Stimulated activated CD8-positive, alpha-beta memory T cell treated with anti-CD3 and anti-CD28 coated beads, Interleukin-15, amount 100 ng/mL, for 1 hour (primary cell): ENCODE measurements around the gene DNMT3A.
"Not testable (repeated sequence)": the region's sequence is repeated elsewhere in the genome, so short reads cannot be mapped to it uniquely, and the experiment has no call there.

Source experiments
- DNase-seq: peaks from one replicate; pipeline ENCODE4 v3.0.0-alpha.2; 2020; ENCODE audit warnings: low read depth

DNMT3A gene

DNA sequence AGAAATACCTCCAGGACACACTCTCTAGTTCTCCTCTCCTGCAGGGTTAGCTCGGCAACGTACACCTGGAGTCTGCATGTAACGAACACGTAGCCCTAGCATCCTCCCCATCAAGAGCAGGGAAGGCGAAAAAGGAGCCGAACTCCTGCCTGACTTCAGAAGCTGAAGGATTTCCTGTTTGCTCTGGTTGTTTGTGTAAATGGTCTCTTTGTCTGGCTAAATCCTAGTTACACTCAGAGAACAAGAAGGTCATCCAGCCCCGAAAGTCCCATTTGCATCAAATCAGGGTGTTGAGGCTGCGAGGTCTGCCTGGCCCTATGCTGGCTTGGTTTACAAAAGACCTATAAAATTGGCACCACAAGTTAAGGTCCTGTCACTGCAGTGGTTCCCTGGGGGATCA is 107.0 kb downstream of the DNMT3A start:
- DNase-seq, result no peak

- no peak for DNase-seq
Observed at GRCh38 chr2:25233916-25234605, 107.7 kb downstream of the DNMT3A start.

DNA sequence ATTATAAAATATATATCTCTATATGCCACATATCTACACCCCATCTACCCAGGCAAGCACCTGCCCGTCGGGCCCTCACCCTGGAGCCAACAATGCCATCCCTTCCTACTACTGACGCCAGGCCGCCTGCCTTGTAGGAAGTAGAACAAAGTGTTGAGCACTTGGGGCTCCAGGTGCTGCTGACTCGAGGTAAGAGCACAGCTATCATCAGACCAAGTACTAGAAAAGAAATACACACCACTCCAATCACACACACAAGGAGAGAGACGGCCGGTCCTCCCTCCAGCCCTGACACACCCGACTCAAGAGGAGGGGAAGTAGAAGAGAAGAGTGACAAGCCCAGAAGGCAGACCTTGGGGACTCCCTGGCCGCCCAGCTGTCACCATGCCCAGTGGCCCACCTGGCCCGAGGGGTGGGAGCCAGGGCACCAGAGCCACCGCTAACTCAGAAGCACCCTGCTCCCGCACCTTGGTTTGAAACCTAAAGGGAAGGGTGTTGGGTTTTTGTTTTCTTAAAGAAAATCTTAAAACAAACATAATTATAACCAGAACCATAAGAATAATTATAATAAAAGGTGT is 109.4 kb downstream of the DNMT3A start:
- no peak for DNase-seq

GRCh38 chr2:25230948-25231311 is 110.8 kb downstream of the DNMT3A start:
- no peak for DNase-seq

GRCh38 chr2:25230198-25230947 is 111.4 kb downstream of the DNMT3A start:
- no peak for DNase-seq

GRCh38 chr2:25229279-25230197 is 112.2 kb downstream of the DNMT3A start:
- no peak for DNase-seq

GRCh38 chr2:25228848-25229278 is 112.9 kb downstream of the DNMT3A start:
- DNase-seq, result no peak

DNA sequence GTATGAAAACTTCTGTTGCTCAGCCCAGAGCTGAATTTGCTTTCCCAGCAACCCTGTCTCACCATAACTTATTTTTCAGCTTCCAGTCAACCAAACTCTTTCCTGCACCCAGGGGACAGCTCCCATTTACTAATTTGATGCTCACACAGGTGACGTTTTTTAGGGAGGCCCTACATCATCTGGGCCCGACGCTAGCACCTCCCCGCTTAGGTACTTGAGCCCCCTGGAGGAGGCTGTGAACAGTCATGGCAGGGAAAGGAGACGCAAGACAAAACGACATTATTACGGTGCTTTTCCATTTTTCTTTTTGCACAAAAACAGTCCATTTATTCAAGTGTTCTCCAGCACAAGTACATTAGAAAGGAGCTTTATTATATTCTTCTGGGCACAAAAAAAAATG is 114.1 kb downstream of the DNMT3A start:
- DNase-seq, result no peak

DNA sequence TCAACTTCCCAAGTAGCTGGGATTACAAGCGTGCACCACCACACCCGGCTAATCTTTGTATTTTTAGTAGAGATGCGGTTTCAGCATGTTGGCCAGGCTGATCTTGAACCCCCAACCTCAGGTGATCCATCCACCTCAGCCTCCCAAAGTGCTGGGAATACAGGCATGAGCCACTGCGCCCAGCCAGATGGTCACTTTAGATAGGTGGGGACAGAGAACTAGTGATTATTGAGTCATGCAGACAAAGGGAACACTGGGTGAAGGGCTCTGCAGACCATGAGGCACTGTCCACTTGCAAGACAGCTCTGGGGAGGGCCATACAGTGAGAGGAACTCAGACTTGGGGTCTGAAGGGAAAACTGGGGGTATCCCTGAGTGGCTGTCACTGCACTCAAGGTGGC is 114.9 kb downstream of the DNMT3A start:
- no peak for DNase-seq

DNA sequence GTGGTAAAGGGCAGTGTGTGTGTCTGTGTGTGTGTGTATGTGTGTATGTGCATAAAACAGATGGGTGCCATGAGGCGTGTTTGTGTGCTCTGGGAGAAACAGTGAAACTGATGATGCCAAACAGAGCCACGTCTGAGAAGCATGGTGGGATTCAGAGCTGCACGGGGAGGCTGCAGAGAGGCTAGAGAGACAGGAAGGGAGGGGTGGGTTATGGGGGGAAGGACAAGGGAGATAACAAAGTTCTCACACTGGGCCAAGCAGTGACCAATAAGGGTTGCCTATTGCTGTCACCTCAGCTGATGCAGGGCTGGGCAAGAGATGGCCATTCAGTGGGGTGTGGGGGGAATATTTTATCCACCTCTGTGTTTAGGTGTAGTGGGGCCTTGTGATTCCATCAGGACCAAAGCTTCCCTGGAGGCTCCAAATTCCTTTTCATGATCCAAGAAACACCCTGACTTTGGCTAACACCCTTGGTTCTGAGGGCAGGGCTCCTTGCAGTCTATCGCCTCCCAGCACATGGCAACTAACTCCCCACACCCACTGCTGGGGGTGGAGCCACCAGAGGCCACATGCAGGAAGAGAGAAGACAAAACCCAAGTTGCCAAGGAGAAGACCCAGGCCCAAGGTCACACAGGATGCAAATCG is 119.1 kb downstream of the DNMT3A start:
- no peak for DNase-seq

DNA sequence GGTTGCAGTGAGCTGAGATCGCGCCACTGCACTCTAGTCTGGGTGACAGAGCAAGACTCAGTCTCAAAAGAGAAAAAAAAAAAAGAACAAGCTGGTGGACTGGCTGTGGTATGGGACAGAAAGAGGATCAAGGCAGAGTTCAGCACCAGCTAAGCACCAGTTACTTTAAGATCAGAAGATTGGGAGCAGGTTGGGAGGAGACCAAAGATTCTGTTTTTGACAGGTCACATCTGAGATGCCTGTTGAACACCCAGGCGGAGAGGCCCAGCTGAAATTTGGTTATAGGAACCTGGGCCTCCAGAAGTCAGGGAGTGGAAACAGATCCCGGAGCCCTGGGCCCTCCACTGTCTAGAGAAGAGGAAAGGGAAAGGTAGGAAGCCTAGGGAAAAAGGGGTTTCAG is 120.1 kb downstream of the DNMT3A start:
- no peak for DNase-seq

GRCh38 chr2:25220313-25220712 is 121.4 kb downstream of the DNMT3A start:
- no peak for DNase-seq

GRCh38 chr2:25219621-25220020 is 122.1 kb downstream of the DNMT3A start:
- no peak for DNase-seq

DNA sequence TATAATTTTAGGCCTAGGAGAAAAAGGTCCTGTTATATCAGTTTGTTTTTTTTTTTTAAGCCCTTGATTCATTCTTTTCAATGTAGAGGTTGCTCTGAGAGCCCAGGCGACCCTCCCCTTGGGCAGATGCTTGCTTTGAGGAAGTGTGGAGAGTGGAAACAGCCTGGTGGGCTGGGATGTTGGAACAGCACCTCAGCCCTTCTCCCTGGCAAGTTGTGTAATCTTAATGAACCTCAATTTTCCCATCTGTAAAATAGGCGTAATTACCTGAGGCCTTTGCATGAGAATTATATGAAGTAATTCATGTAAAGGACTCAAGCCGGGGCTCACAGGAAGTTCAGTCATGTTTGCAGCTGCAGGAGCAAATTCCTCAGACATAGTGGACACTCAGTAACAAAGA is 123.6 kb downstream of the DNMT3A start:
- DNase-seq, result no peak

- peak; percentile 55 for DNase-seq
Observed at GRCh38 chr2:25215948-25216679, 125.6 kb downstream of the DNMT3A start.

GRCh38 chr2:25215232-25215631 is 126.5 kb downstream of the DNMT3A start:
- DNase-seq, result no peak

GRCh38 chr2:25213229-25213628 is 128.5 kb downstream of the DNMT3A start:
- DNase-seq, result no peak

DNA sequence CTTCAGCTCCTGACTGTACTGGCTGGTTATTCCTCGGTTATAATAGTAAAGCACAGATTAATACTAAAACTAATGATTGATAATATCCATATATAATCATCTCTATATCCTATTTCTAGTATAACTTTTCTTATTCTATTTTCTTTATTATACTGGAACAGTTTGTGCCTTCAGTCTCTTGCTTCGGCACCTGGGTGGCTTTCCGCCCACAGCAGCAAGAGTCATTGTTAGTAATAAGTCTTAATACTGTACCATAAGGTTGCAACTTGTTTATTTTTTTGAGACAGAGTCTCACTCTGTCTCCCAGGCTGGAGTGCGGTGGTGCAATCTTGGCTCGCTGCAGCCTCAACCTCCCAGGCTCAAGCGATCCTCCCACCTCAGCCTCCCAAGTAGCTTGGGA is 130.8 kb downstream of the DNMT3A start:
- not testable (repeated sequence) for DNase-seq

- DNase-seq, result no peak
Observed at GRCh38 chr2:25207078-25207545, 134.6 kb downstream of the DNMT3A start.

DNA sequence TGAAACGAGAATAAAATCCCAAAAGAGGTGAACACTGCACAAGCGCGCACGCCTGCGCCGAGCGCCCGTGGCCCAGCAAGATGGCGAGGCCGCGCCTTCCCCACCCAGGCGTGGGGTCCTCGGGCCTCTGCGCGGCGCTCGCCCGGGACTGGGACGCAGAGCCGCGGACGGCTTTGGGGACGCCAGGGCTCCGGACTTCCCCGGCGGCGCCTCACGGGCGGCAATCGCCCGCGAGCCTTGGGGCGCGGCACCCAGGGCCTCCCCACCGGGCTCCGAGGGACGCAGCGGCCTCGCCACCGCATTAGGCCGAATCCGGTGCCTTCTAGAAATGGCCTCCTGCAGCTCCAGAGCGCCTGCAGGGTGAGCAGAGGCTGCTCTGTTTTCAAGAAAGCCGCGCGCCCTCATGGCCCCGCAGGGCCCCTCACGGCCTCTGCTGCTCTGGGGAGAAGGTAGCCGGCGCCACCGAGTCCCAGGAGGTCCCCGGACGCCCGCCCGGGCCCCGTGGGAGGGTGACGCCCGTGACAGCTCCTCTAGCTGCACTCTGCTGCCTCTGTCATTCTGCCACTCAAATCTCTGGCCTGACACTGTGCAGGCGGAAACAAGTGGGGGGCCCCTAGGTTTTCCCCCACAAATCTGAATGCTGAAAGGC is 137.4 kb downstream of the DNMT3A start:
- no peak for DNase-seq
